ENCODE data around the gene SRXN1. TPM values are rescaled to one million over a fixed set of nuclear protein-coding genes. Genes with fewer than 3 reads are reported as not detected.

Gene SRXN1
- total RNA-seq, 1 donor from 2014 or later, result 55.3 TPM

- TF ChIP-seq CTCF (IDR thresholded peaks at IDR 0.05; ENCODE audit: borderline replicate concordance), result no peak
- intact Hi-C loops (cut with micrococcal nuclease), result no loop called here
- Histone ChIP-seq H3K36me3 (no peaks in the 10 kb centered on the region), H3K4me3 (no peak overlapping the region), H3K9me3 (replicated peaks) (peaks cover 10% of the 10 kb centered on the region), H3K27ac (replicated peaks) (no peak overlapping the region), H3K4me1 (peaks cover 10% of the 10 kb centered on the region), H3K27me3 (ENCODE audit: low read depth) (no peaks in the 10 kb centered on the region)
- no peak for DNase-seq
Measured at GRCh38 chr20:623704-624103, 29.3 kb downstream of the SRXN1 start.

GRCh38 chr20:623021-623420 lies 30.0 kb downstream of the SRXN1 start:
- peaks cover 10% of the 10 kb centered on the region for H3K4me1 ChIP-seq
- H3K9me3 ChIP-seq (replicated peaks), result peaks cover 14% of the 10 kb centered on the region
- no peak for DNase-seq
- H3K36me3 ChIP-seq, result no peaks in the 10 kb centered on the region
- intact Hi-C loops (cut with micrococcal nuclease), result no loop called here
- no peak overlapping the region for H3K27ac ChIP-seq (replicated peaks)
- no peak for TF ChIP-seq CTCF (IDR thresholded peaks at IDR 0.05; ENCODE audit: borderline replicate concordance)
- H3K27me3 ChIP-seq (ENCODE audit: low read depth), result no peaks in the 10 kb centered on the region
- H3K4me3 ChIP-seq, result no peak overlapping the region

- Histone ChIP-seq H3K4me3 (no peak overlapping the region), H3K36me3 (no peaks in the 10 kb centered on the region), H3K27me3 (ENCODE audit: low read depth) (no peaks in the 10 kb centered on the region), H3K27ac (replicated peaks) (no peak overlapping the region), H3K4me1 (peaks cover 10% of the 10 kb centered on the region), H3K9me3 (replicated peaks) (peaks cover 20% of the 10 kb centered on the region)
- no peak for TF ChIP-seq CTCF (IDR thresholded peaks at IDR 0.05; ENCODE audit: borderline replicate concordance)
- no peak for DNase-seq
- intact Hi-C loops (cut with micrococcal nuclease), result no loop called here
Measured at GRCh38 chr20:622161-622560, 30.8 kb downstream of the SRXN1 start.

GRCh38 chr20:621125-621756 lies 31.8 kb downstream of the SRXN1 start:
- intact Hi-C loops (cut with micrococcal nuclease), result no loop called here
- peaks cover 20% of the 10 kb centered on the region for H3K9me3 ChIP-seq (replicated peaks)
- no peak for TF ChIP-seq CTCF (IDR thresholded peaks at IDR 0.05; ENCODE audit: borderline replicate concordance)
- H3K4me3 ChIP-seq, result no peak overlapping the region
- no peak for DNase-seq
- H3K27ac ChIP-seq (replicated peaks), result no peak overlapping the region
- no peaks in the 10 kb centered on the region for H3K36me3 ChIP-seq
- peaks cover 10% of the 10 kb centered on the region for H3K4me1 ChIP-seq
- no peaks in the 10 kb centered on the region for H3K27me3 ChIP-seq (ENCODE audit: low read depth)

GRCh38 chr20:620246-620645 lies 32.8 kb downstream of the SRXN1 start:
- Histone ChIP-seq H3K36me3 (no peaks in the 10 kb centered on the region), H3K9me3 (replicated peaks) (peaks cover 12% of the 10 kb centered on the region), H3K27ac (replicated peaks) (no peak overlapping the region), H3K4me1 (peaks cover 10% of the 10 kb centered on the region), H3K4me3 (no peak overlapping the region), H3K27me3 (ENCODE audit: low read depth) (no peaks in the 10 kb centered on the region)
- no peak for DNase-seq
- TF ChIP-seq CTCF (IDR thresholded peaks at IDR 0.05; ENCODE audit: borderline replicate concordance), result no peak
- intact Hi-C loops (cut with micrococcal nuclease), result no loop called here
